Osteocyte (in vitro differentiated cells): ENCODE data around the gene DHX35. TPM values are rescaled to one million over a fixed set of nuclear protein-coding genes. Genes with fewer than 3 reads are reported as not detected.

Experiments
- DNase-seq: peaks from one replicate; pipeline ENCODE4 v3.0.0; 2021; ENCODE audit warnings: mixed read lengths; ENCODE audit not compliant: unreplicated experiment; ENCODE audit errors: extremely low spot score
- H3K27ac Mint-ChIP-seq: one replicate; pipeline ENCODE4 v1.8.0; 2021; ENCODE audit warnings: mild to moderate bottlenecking, mixed read lengths; ENCODE audit not compliant: unreplicated experiment
- H3K27me3 Mint-ChIP-seq: one replicate; pipeline ENCODE4 v1.8.0; 2021; ENCODE audit warnings: mixed read lengths; ENCODE audit not compliant: unreplicated experiment
- H3K36me3 Mint-ChIP-seq: one replicate; pipeline ENCODE4 v1.8.0; 2021; ENCODE audit warnings: mixed read lengths; ENCODE audit not compliant: unreplicated experiment
- H3K4me1 Mint-ChIP-seq: one replicate; pipeline ENCODE4 v1.8.0; 2021; ENCODE audit warnings: mixed read lengths; ENCODE audit not compliant: unreplicated experiment
- H3K4me3 Mint-ChIP-seq: one replicate; pipeline ENCODE4 v1.8.0; 2021; ENCODE audit warnings: mild to moderate bottlenecking, moderate library complexity, mixed read lengths; ENCODE audit not compliant: unreplicated experiment
- H3K9me3 Mint-ChIP-seq: one replicate; pipeline ENCODE4 v1.8.0; 2021; ENCODE audit warnings: mixed read lengths; ENCODE audit not compliant: unreplicated experiment
- CTCF ChIP-seq: fragments of 200-600 bp; sonication (generic); IDR thresholded peaks from 2 replicates; pipeline ENCODE4 v1.5.0; 2021; ENCODE audit warnings: antibody characterized with exemption, mild to moderate bottlenecking, moderate library complexity
- total RNA-seq: library from RNA; stranded (reverse); gene quantifications from 2 replicates; pipeline ENCODE4 v1.2.1, GENCODE V29; 2021

The DHX35 gene
- total RNA-seq, 1 donor from 2014 or later = 10.1 TPM

DNA sequence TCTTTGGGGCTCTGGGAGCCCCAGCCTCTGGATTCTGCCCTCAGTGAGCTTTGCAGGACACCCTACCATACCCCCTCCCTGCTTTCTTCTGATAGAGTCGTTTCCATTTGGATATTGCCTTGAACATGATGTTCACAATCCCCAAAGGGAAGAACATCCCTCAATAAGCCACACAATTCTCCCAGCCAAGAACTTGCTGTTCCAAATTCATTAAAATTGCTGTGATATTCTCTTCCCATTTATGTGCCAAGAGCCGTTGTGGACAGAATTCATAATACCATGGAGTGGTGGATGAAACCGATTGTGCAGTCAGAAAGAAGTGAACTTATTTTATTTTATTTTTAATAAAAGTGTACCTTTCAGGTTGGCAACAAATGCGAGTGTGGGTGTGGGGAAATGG, 95.8 kb downstream of the DHX35 start:
- no peak for DNase-seq
- no peak for TF ChIP-seq CTCF
- Mint-ChIP-seq H3K4me3 (no peak overlapping the region), H3K4me1 (no peaks in the 10 kb centered on the region), H3K27ac (no peak overlapping the region), H3K9me3 (no peaks in the 10 kb centered on the region), H3K27me3 (peaks cover 31% of the 10 kb centered on the region), H3K36me3 (no peaks in the 10 kb centered on the region)

DNA sequence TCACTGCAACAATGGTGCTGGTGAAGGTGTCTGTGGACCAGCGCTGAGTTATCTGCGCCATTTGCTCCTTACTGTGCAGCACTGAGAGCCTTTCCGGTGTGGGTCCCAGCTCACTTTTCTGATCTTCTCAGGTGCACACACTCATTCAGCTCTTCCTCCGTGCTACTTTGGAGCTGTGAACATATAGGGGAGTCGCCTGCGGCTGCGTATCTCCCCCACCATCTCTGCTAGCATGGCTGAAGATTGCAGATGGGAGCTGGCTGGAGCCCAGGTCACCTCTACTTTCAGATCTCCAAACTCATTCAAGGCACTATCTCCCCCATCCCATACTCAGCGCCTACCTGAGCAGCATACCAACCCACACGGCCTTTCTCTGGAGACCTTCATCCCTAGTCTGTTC, 96.9 kb downstream of the DHX35 start:
- Mint-ChIP-seq H3K27ac (no peak overlapping the region), H3K27me3 (peaks cover 23% of the 10 kb centered on the region), H3K4me3 (no peak overlapping the region), H3K36me3 (no peaks in the 10 kb centered on the region), H3K9me3 (no peaks in the 10 kb centered on the region), H3K4me1 (no peaks in the 10 kb centered on the region)
- TF ChIP-seq CTCF = no peak
- DNase-seq = no peak

GRCh38 chr20:39066471-39067242, 104.5 kb downstream of the DHX35 start:
- no peak overlapping the region for H3K4me3 Mint-ChIP-seq
- no peak overlapping the region for H3K27ac Mint-ChIP-seq
- TF ChIP-seq CTCF = no peak
- no peaks in the 10 kb centered on the region for H3K36me3 Mint-ChIP-seq
- no peak for DNase-seq
- peaks cover 4% of the 10 kb centered on the region for H3K27me3 Mint-ChIP-seq
- peaks cover 1% of the 10 kb centered on the region for H3K4me1 Mint-ChIP-seq
- H3K9me3 Mint-ChIP-seq = peaks cover 3% of the 10 kb centered on the region

GRCh38 chr20:39067526-39068216, 105.5 kb downstream of the DHX35 start:
- H3K36me3 Mint-ChIP-seq = no peaks in the 10 kb centered on the region
- peaks cover 1% of the 10 kb centered on the region for H3K27me3 Mint-ChIP-seq
- TF ChIP-seq CTCF = no peak
- H3K27ac Mint-ChIP-seq = no peak overlapping the region
- DNase-seq = no peak
- H3K9me3 Mint-ChIP-seq = peaks cover 3% of the 10 kb centered on the region
- H3K4me3 Mint-ChIP-seq = no peak overlapping the region
- H3K4me1 Mint-ChIP-seq = peaks cover 1% of the 10 kb centered on the region

DNA sequence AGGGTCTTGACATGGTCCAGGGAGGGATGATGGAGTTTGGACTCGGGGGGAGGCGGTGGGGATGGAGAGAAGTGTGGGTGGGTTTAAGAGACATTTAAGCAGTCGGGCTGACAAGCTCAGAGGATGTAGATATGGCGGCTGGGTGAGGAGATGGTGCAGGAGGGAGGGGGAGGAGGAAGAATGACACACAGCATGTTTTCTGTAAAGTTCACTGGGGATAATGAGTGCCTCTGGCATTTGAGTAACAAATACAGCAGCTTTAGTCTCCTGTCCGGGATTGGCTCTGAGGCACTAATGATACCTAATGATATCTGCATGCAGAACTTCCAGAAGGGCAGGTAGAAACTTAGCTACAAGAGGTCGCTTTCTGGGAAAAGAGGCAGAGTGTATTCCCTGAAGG, 107.8 kb downstream of the DHX35 start:
- peaks cover 12% of the 10 kb centered on the region for H3K27me3 Mint-ChIP-seq
- no peak for DNase-seq

More for the DNA sequence above, 107.8 kb downstream of the DHX35 start:
- peaks cover 1% of the 10 kb centered on the region for H3K4me1 Mint-ChIP-seq
- no peaks in the 10 kb centered on the region for H3K36me3 Mint-ChIP-seq
- TF ChIP-seq CTCF = no peak
- no peak overlapping the region for H3K4me3 Mint-ChIP-seq
- no peak overlapping the region for H3K27ac Mint-ChIP-seq
- H3K9me3 Mint-ChIP-seq = peaks cover 3% of the 10 kb centered on the region
